Loucy (cell line): Measurements from ENCODE around the gene CERS2.

Source experiments
- H2AFZ ChIP-seq: fragments of 200-600 bp; sonication (generic); 2 replicates; pipeline ENCODE4 v1.6.0; 2016; ENCODE audit warnings: antibody characterized with exemption, mild to moderate bottlenecking, low read length, moderate library complexity
- H3F3A ChIP-seq: fragments of 200-600 bp; 2 replicates; pipeline ENCODE4 v1.6.0; 2016; ENCODE audit warnings: antibody characterized with exemption, low read depth, mild to moderate bottlenecking
- H3K27me3 ChIP-seq: fragments of 200-600 bp; sonication (generic); 2 replicates; pipeline ENCODE4 v1.6.1; 2014; ENCODE audit warnings: low read length, mild to moderate bottlenecking; ENCODE audit not compliant: insufficient read depth, poor library complexity, severe bottlenecking
- H3K36me3 ChIP-seq: fragments of 200-600 bp; sonication (generic); 2 replicates; pipeline ENCODE4 v1.6.1; 2016; ENCODE audit warnings: low read length; ENCODE audit not compliant: insufficient read depth
- H3K4me1 ChIP-seq: fragments of 200-600 bp; sonication (generic); 2 replicates; pipeline ENCODE4 v1.5.1; 2014; ENCODE audit warnings: low read length, mild to moderate bottlenecking; ENCODE audit not compliant: insufficient read depth, poor library complexity, severe bottlenecking
- H3K4me2 ChIP-seq: fragments of 200-600 bp; sonication (generic); 2 replicates; pipeline ENCODE4 v1.6.0; 2014; ENCODE audit warnings: antibody characterized with exemption, low read length, low read depth, mild to moderate bottlenecking; ENCODE audit not compliant: poor library complexity, severe bottlenecking
- H3K4me3 ChIP-seq: fragments of 200-600 bp; sonication (generic); 2 replicates; pipeline ENCODE4 v1.5.1; 2014; ENCODE audit warnings: low read length, mild to moderate bottlenecking, mixed read lengths; ENCODE audit not compliant: poor library complexity, severe bottlenecking
- H3K79me2 ChIP-seq: fragments of 200-600 bp; sonication (generic); 2 replicates; pipeline ENCODE4 v1.6.1; 2014; ENCODE audit warnings: low read length; ENCODE audit not compliant: insufficient read depth
- H3K9ac ChIP-seq: fragments of 200-600 bp; sonication (generic); 2 replicates; pipeline ENCODE4 v1.6.0; 2014; ENCODE audit warnings: mild to moderate bottlenecking, low read depth, low read length, moderate library complexity; ENCODE audit not compliant: poor library complexity, severe bottlenecking
- H3K9me2 ChIP-seq: fragments of 200-600 bp; sonication (generic); replicated peaks from 2 replicates; pipeline ENCODE4 v1.6.1; 2016; ENCODE audit warnings: low read depth, low read length, mixed read lengths
- H3K9me3 ChIP-seq: fragments of 200-600 bp; sonication (generic); 2 replicates; pipeline ENCODE4 v1.6.1; 2014; ENCODE audit warnings: mild to moderate bottlenecking, antibody characterized with exemption, low read length, low read depth; ENCODE audit not compliant: insufficient read depth
- H4K20me1 ChIP-seq: fragments of 200-600 bp; sonication (generic); 2 replicates; pipeline ENCODE4 v1.6.0; 2014; ENCODE audit warnings: antibody characterized with exemption, low read length, mild to moderate bottlenecking; ENCODE audit not compliant: insufficient read depth, poor library complexity, severe bottlenecking
- EZH2phosphoT487 ChIP-seq: fragments of 200-600 bp; IDR thresholded peaks from 2 replicates; pipeline ENCODE4 v1.6.1; 2018; ENCODE audit warnings: antibody characterized with exemption, mild to moderate bottlenecking, moderate library complexity, borderline replicate concordance
- TF ChIP-seq, protein P1 (sequence below): fragments of 200-600 bp; sonication (generic); conservative IDR thresholded peaks from 2 replicates; pipeline ENCODE4 v1.5.1; 2014; ENCODE audit warnings: mild to moderate bottlenecking, antibody characterized with exemption, low read length

Gene CERS2

DNA sequence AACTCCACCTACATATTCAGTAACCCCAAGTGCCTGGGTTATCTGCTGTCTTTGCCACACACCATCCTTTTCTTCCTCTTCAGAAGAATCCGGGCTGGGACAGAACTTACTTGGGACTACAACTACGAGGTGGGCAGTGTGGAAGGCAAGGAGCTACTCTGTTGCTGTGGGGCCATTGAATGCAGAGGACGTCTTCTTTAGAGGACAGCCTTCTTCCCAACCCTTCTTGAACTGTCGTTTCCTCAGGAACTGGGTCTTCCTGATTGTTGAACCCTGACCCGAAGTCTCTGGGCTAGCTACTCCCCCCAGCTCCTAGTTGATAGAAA lies 10.5 kb downstream of the CERS2 start:
- peaks cover 17% of the 10 kb centered on the region for H3K79me2 ChIP-seq
- no peaks in the 10 kb centered on the region for H3K4me1 ChIP-seq
- no peak for TF ChIP-seq EZH2phosphoT487
- TF ChIP-seq, protein P1, sequence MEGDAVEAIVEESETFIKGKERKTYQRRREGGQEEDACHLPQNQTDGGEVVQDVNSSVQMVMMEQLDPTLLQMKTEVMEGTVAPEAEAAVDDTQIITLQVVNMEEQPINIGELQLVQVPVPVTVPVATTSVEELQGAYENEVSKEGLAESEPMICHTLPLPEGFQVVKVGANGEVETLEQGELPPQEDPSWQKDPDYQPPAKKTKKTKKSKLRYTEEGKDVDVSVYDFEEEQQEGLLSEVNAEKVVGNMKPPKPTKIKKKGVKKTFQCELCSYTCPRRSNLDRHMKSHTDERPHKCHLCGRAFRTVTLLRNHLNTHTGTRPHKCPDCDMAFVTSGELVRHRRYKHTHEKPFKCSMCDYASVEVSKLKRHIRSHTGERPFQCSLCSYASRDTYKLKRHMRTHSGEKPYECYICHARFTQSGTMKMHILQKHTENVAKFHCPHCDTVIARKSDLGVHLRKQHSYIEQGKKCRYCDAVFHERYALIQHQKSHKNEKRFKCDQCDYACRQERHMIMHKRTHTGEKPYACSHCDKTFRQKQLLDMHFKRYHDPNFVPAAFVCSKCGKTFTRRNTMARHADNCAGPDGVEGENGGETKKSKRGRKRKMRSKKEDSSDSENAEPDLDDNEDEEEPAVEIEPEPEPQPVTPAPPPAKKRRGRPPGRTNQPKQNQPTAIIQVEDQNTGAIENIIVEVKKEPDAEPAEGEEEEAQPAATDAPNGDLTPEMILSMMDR = no peak
- H3F3A ChIP-seq = no peaks in the 10 kb centered on the region; the same call in 1 of the 2 replicates
- H2AFZ ChIP-seq = no peak overlapping the region
- no peak overlapping the region for H3K4me3 ChIP-seq
- no peaks in the 10 kb centered on the region for H3K9me2 ChIP-seq
- H3K4me2 ChIP-seq = no peak overlapping the region
- no peaks in the 10 kb centered on the region for H3K9me3 ChIP-seq
- H3K36me3 ChIP-seq = peaks cover 90% of the 10 kb centered on the region
- peaks cover 25% of the 10 kb centered on the region for H4K20me1 ChIP-seq
- no peak overlapping the region for H3K9ac ChIP-seq
- H3K27me3 ChIP-seq = no peaks in the 10 kb centered on the region

DNA sequence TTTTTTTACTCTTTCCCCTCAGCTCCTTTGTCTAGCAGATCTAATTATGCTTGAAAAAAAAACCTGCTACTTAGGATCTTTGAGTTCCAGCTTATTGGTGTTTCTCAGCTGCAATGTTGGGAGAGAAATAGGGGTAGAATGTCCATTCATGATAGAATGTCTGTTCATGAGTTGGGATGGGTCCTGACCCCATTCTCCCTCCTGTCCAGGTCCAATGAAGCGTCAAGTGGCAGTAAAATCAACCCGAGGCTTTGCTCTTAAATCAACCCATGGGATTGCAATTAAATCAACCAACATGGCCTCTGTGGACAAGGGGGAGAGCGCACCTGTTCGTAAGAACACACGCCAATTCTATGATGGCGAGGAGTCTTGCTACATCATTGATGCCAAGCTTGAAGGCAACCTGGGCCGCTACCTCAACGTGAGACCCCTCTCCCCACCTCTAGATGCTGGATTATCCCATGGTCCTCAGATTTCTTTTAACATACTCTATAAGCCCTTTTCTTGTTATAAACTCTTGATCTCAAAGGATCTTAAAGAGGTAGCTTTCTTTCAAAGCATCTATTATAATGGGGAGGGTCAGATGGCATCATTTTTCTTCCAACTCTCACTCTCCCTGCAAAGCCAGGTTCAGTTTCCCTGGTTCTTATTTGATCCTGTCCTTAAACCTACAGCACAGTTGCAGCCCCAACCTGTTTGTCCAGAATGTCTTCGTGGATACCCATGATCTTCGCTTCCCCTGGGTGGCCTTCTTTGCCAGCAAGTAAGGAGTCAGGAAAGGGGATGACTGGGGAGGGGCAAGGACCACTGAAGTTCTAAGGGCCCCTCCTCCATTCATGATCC lies 11.1 kb downstream of the CERS2 start:
- no peak overlapping the region for H3K4me2 ChIP-seq
- no peak overlapping the region for H2AFZ ChIP-seq
- no peak overlapping the region for H3K9ac ChIP-seq
- no peaks in the 10 kb centered on the region for H3K9me2 ChIP-seq
- H3K27me3 ChIP-seq = no peaks in the 10 kb centered on the region
- H3F3A ChIP-seq = no peaks in the 10 kb centered on the region; the same call in 1 of the 2 replicates
- H4K20me1 ChIP-seq = peaks cover 19% of the 10 kb centered on the region
- no peaks in the 10 kb centered on the region for H3K9me3 ChIP-seq
- H3K79me2 ChIP-seq = peaks cover 11% of the 10 kb centered on the region
- H3K4me1 ChIP-seq = no peaks in the 10 kb centered on the region
- peaks cover 90% of the 10 kb centered on the region for H3K36me3 ChIP-seq
- H3K4me3 ChIP-seq = no peak overlapping the region
- TF ChIP-seq, protein P1 = no peak
- TF ChIP-seq EZH2phosphoT487 = no peak

DNA sequence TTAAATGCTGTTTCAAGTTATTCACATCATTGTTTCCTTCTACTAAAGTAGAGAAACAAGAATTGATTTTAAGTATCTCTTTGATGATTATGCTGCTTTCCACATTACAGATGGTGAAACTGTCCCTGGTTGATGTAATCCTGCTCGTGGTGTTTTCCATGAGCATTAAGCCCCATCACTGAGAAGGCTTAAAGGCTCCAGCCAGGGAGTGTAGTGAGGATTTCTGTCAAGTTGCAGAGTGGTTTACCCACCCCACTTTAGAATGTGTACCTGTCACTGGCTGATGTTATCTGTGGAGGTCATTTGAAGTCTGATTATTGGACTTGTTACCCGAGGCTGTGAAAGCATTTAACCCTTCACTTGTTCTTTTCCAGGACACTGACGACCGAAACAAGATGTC lies 12.9 kb downstream of the CERS2 start:
- Histone ChIP-seq H3K4me2 (no peak overlapping the region), H3K9me2 (no peaks in the 10 kb centered on the region), H3K9me3 (no peaks in the 10 kb centered on the region), H4K20me1 (peaks cover 5% of the 10 kb centered on the region), H3K27me3 (no peaks in the 10 kb centered on the region), H3K9ac (no peak overlapping the region), H3K36me3 (peaks cover 78% of the 10 kb centered on the region), H3K4me1 (no peaks in the 10 kb centered on the region), H3F3A (no peaks in the 10 kb centered on the region; the same call in 1 of the 2 replicates), H3K4me3 (no peak overlapping the region), H2AFZ (no peak overlapping the region), H3K79me2 (no peaks in the 10 kb centered on the region)
- TF ChIP-seq EZH2phosphoT487 = no peak
- TF ChIP-seq, protein P1 = no peak
